HepG2 (cell line): ENCODE results near the gene MAVS. TPM values are rescaled to one million over a fixed set of nuclear protein-coding genes. Genes with fewer than 3 reads are reported as not detected.
A peak's percentile ranks its signal among the peaks of the same experiment; 100 is the strongest.

Experiments
- ATAC-seq: fragments of 200-7000 bp; cut with Tn5 transposase; 3 replicates; pipeline ENCODE4 v1.9.1; 2020; ENCODE audit warnings: mild to moderate bottlenecking, moderate library complexity
- BruUV-seq: library from RNA; stranded (reverse); fragments of 400-500 nt; replicated peaks from 2 replicates; lab custom pipeline; 2021; lab: Mats Ljungman, UMichigan
- CTCF ChIA-PET: fragments of 300-600 bp; formaldehyde crosslinking; extraction: SDS; loops from one replicate; lab custom pipeline; 2021; ENCODE audit warnings: low total read pairs, inconsistent platforms, low intra/inter-chr PET ratio; lab: Yijun Ruan, JAX
- POLR2A ChIA-PET: fragments of 350-600 bp; sonication (Branson Sonifier 250); formaldehyde crosslinking; loops from one replicate; lab custom pipeline; 2020; ENCODE audit warnings: antibody characterized with exemption, inconsistent platforms; lab: Yijun Ruan, JAX
- DNase-seq: peaks from one replicate; pipeline ENCODE4 v3.0.0-alpha.2; 2015; ENCODE audit warnings: low spot score
- FAIRE-seq: peaks from 3 replicates; lab custom pipeline; 2011; peaks lifted over from hg19 to GRCh38; lab: Jason Lieb, UNC
- H2AFZ ChIP-seq: one replicate; pipeline ENCODE4 v1.6.1; 2011; ENCODE audit warnings: low read length, inconsistent platforms
- H3K27ac ChIP-seq: fragments of 300-600 bp; 3 replicates; pipeline ENCODE4 v1.8.0; 2011; ENCODE audit warnings: mixed run types, mild to moderate bottlenecking, mixed read lengths, low read length, inconsistent platforms; ENCODE audit not compliant: insufficient read depth; ENCODE audit errors: extremely low read length
- H3K27me3 ChIP-seq, 2 experiments: fragments of 200-600 bp in 1 of 2; 2 replicates in 1 of 2; 3 replicates in 1 of 2; pipeline versions ENCODE4 v1.6.0 to v1.8.0; 2011; ENCODE audit warnings: low read length in 2 of 2, mild to moderate bottlenecking in 2 of 2, moderate library complexity in 2 of 2, inconsistent platforms in 1 of 2; ENCODE audit not compliant: insufficient read depth in 2 of 2, control insufficient read depth in 1 of 2
- H3K36me3 ChIP-seq, 2 experiments: fragments of 200-600 bp in 1 of 2; replicated peaks in 1 of 2; 2 replicates in 1 of 2; 3 replicates in 1 of 2; pipeline versions ENCODE4 v1.5.1 to v1.8.0; 2011; ENCODE audit warnings: low read length in 2 of 2, inconsistent platforms in 1 of 2; ENCODE audit not compliant: insufficient read depth in 2 of 2, control insufficient read depth in 1 of 2
- H3K4me1 ChIP-seq: 2 replicates; pipeline ENCODE4 v1.5.1; 2012; ENCODE audit warnings: low read length, inconsistent platforms; ENCODE audit not compliant: insufficient read depth
- H3K4me2 ChIP-seq: 2 replicates; pipeline ENCODE4 v1.6.0; 2011; ENCODE audit warnings: low read depth, low read length, inconsistent platforms
- H3K4me3 ChIP-seq, 3 experiments: fragments of 200-600 bp in 1 of 3; sonication (generic), shearing (Covaris generic) in 1 of 3; replicated peaks in 1 of 3; 2 replicates each; pipeline ENCODE4 v1.5.1; 2011 to 2016; ENCODE audit warnings: low read length in 3 of 3, inconsistent platforms in 2 of 3, low read depth in 2 of 3, mild to moderate bottlenecking in 2 of 3, control low read depth in 1 of 3, mixed read lengths in 1 of 3; ENCODE audit not compliant: insufficient read depth in 1 of 3
- H3K79me2 ChIP-seq: one replicate; pipeline ENCODE4 v1.6.1; 2011; ENCODE audit warnings: low read length, inconsistent platforms; ENCODE audit not compliant: insufficient read depth
- H3K9ac ChIP-seq: 2 replicates; pipeline ENCODE4 v1.6.0; 2011; ENCODE audit warnings: mild to moderate bottlenecking, low read depth, low read length, inconsistent platforms; ENCODE audit not compliant: insufficient read depth
- H3K9me3 ChIP-seq: 2 replicates; pipeline ENCODE4 v1.5.1; 2012; ENCODE audit warnings: mild to moderate bottlenecking, low read length
- H4K20me1 ChIP-seq: 2 replicates; pipeline ENCODE4 v1.6.0; 2011; ENCODE audit warnings: inconsistent platforms, mild to moderate bottlenecking, low read length, moderate library complexity; ENCODE audit not compliant: insufficient read depth
- ELF4 ChIP-seq: sonication (generic); formaldehyde crosslinking; IDR thresholded peaks from 2 replicates; pipeline ENCODE4 v1.5.0; 2020; ENCODE audit warnings: missing genetic modification reagents, mild to moderate bottlenecking, moderate library complexity, borderline replicate concordance
- HNF4A ChIP-seq: sonication (generic); formaldehyde crosslinking; IDR thresholded peaks from 2 replicates; pipeline ENCODE4 v1.4.0; 2020; ENCODE audit warnings: missing genetic modification reagents
- HNF4G ChIP-seq, 2 experiments: sonication (generic) in 1 of 2; formaldehyde crosslinking in 1 of 2; IDR thresholded peaks; 2 replicates each; pipeline versions ENCODE4 v1.4.0 to v1.6.1; 2011 to 2020; ENCODE audit warnings: borderline replicate concordance in 2 of 2, low read depth in 2 of 2, mild to moderate bottlenecking in 2 of 2, low read length in 1 of 2, missing genetic modification reagents in 1 of 2, moderate library complexity in 1 of 2
- KDM6A ChIP-seq: IDR thresholded peaks from 2 replicates; pipeline ENCODE4 v1.6.1; 2016; ENCODE audit warnings: low read depth
- RBM22 ChIP-seq: fragments of 200-400 bp; formaldehyde crosslinking; optimal IDR thresholded peaks from 2 replicates; pipeline ENCODE3; 2017; ENCODE audit warnings: mild to moderate bottlenecking, low read length, moderate library complexity
- TEAD3 ChIP-seq: optimal IDR thresholded peaks from 2 replicates; pipeline ENCODE3; 2016; ENCODE audit warnings: borderline replicate concordance
- ZBTB1 ChIP-seq: sonication (generic); formaldehyde crosslinking; IDR thresholded peaks from 2 replicates; pipeline ENCODE4 v1.4.0; 2020; ENCODE audit warnings: missing genetic modification reagents, borderline replicate concordance
- ZNF143 ChIP-seq: sonication (generic); formaldehyde crosslinking; IDR thresholded peaks from 2 replicates; pipeline ENCODE4 v1.4.0; 2020; ENCODE audit warnings: missing genetic modification reagents
- ZNF512 ChIP-seq: sonication (generic); formaldehyde crosslinking; IDR thresholded peaks from 2 replicates; pipeline ENCODE4 v1.4.0; 2020; ENCODE audit warnings: mild to moderate bottlenecking, missing genetic modification reagents
- ZNF619 ChIP-seq: sonication (generic); formaldehyde crosslinking; IDR thresholded peaks from 2 replicates; pipeline ENCODE4 v1.4.0; 2020; ENCODE audit warnings: mild to moderate bottlenecking, missing genetic modification reagents
- WGBS: methylation state at CpG from one replicate; pipeline ENCODE4 v1.1.6; 2017; ENCODE audit warnings: low lambda C conversion rate; 5-methylcytosine and 5-hydroxymethylcytosine counted together
- in situ Hi-C: cut with HindIII; loops from 2 replicates; pipeline ENCODE4 v1.10.0; 2017; ENCODE audit warnings: low pct_unique_long_range_greater_than_20kb; ENCODE audit not compliant: extremely low pct_ligation_motif_present
- intact Hi-C: fragments of 100-400 bp; cut with micrococcal nuclease; formaldehyde crosslinking; loops from one replicate; pipeline ENCODE4 v1.10.0; 2022; ENCODE audit not compliant: unreplicated experiment
- polyA plus RNA-seq, 8 experiments: library from polyadenylated mRNA; depleted of rRNA in 3 of 8; stranded (reverse) in 7 of 8; unstranded in 1 of 8; fragments of >200 nt; fragmentation: Illumina TruSeq in 4 of 8; extraction: Trizol in 4 of 8; gene quantifications; 2 replicates each; pipeline versions ENCODE4 v1.2.1 to v1.2.3, GENCODE V29; 2011 to 2016; ENCODE audit warnings: low read depth in 4 of 8, missing spikeins in 1 of 8, mixed read lengths in 1 of 8; ENCODE audit not compliant: insufficient read depth in 1 of 8
- total RNA-seq, 5 experiments: library from RNA; depleted of rRNA; stranded (reverse); fragments of >200 nt; fragmentation: Illumina TruSeq; extraction: Trizol; gene quantifications; 2 replicates each; pipeline ENCODE4 v1.2.3, GENCODE V29; 2016; ENCODE audit warnings: low read depth in 1 of 5

Gene MAVS
- total and polyA plus RNA-seq, 2 of the 13 experiments (the other 11 are each of a cell fraction or from before 2014, with no cell fraction given): 27.3 to 36.6 TPM

DNA sequence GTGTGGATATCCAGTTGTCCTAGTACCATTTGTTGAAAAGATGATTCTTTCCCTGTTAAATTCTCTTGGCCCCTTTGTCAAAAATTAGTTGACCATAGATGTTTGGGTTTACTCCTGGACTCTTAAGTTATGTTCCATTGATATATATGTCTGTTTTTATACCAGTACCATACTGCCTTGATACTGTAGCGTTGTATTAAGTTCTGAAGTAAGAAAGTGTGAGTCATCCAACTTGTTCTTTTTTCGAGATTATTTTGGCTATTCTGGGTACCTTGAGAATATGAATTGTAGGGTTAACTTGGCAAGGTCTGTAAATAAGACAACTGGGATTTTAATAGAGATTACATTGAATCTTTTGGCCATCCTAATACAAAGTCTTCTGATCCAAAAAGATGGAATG lies 69.1 kb downstream of the MAVS start (continued):
- TF ChIP-seq HNF4G (IDR thresholded peaks at IDR 0.05; ENCODE audit: borderline replicate concordance, low read depth, low read length): no peak
- TF ChIP-seq HNF4G (CRISPR knock-in tag; IDR thresholded peaks at IDR 0.05; ENCODE audit: borderline replicate concordance, low read depth): no peak
- TF ChIP-seq KDM6A: no peak
- TF ChIP-seq ZBTB1 (CRISPR knock-in tag): no peak
- no peak for TF ChIP-seq ELF4 (CRISPR knock-in tag)
- TF ChIP-seq HNF4A (CRISPR knock-in tag): no peak
- TF ChIP-seq TEAD3 (CRISPR knock-in tag): no peak

DNA sequence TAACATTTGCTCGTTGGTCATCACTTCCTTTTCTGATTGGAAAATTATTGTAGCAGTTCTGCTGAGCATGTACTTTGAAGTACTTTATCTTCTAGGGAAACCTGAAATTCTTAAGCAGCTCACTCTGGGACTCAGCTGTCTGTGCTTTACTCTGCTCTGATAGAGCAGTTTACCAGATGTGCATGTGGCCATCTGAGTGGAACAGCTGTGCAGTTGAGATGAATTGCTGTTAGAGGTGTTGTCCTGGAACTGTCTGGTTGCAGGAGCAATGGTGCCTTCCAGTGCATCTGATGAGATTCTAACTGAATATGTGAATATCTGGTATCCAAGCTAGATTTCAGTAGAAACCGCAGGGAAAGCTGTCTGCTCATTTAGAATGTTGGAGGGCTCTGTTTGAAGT lies 69.7 kb downstream of the MAVS start:
- H3K4me1 ChIP-seq: no peaks in the 10 kb centered on the region
- no TSS peak for BruUV-seq
- no peak overlapping the region for H3K4me2 ChIP-seq
- 93% methylated on average over 2 of the region's 2 CpGs for WGBS
- FAIRE-seq (no peak), ATAC-seq (no peak), DNase-seq (no peak)
- peaks cover 30 to 78% of the 10 kb centered on the region in 2 experiments for H3K36me3 ChIP-seq
- H3K9ac ChIP-seq: no peak overlapping the region
- H3K79me2 ChIP-seq: peaks cover 55% of the 10 kb centered on the region
- no peaks in the 10 kb centered on the region for H3K27me3 ChIP-seq
- H2AFZ ChIP-seq: no peak overlapping the region
- no peak overlapping the region for H3K4me3 ChIP-seq
- no peak overlapping the region for H3K27ac ChIP-seq
- TF ChIP-seq RBM22 (peak; percentile 69), ZNF619 (CRISPR knock-in tag) (no peak), ZNF512 (CRISPR knock-in tag) (no peak), ZNF143 (CRISPR knock-in tag) (no peak)
- no peaks in the 10 kb centered on the region for H4K20me1 ChIP-seq
- intact Hi-C loops (no loop called here), in situ Hi-C loops (no loop called here)
- ChIA-PET CTCF (no interaction called here), POLR2A (no interaction called here)
- no peaks in the 10 kb centered on the region for H3K9me3 ChIP-seq
